ENCODE data around the gene CAMTA1.

CAMTA1 gene

DNA sequence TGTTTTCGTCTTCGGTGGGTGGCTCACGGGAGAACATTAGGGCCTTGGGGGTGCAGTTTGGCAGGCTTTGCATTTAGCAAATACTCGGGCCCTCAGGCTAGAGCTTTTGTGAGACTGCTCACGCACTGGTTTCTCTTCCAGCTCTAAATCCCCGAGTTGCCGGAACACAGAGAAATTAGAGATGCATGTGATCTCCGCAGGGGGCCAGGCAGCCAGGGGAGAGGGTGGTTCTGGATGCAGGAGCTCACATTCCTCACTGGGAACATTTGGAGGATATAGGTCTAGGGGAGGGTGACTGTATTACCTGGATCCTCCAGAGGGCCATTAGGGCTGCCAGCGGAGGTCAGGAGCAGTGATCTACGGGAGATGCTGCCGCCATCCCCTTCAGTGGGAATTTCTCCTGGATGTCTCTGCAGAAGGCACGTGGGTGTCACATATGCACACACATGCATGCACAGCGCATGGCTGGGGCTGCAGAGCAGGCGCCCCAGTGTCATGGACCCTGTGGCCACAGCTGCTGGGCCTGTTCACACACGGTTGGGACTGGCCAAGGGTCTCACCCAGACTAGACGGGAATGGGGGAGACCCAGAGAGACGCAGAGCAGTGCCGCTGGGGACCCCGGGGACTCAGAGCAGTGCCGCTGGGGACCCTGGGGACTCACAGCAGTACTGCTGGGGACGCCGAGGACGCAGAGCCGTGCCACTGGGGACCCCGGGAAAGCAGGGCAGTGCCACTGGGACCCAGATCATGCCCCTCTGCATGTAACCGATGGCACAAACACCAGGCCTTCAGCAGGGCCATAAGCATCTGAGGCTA is 258.7 kb downstream of the CAMTA1 start:
- TF ChIP-seq CTCF (IDR thresholded peaks at IDR 0.05; ENCODE audit: low read depth, low read length) = no peak

DNA sequence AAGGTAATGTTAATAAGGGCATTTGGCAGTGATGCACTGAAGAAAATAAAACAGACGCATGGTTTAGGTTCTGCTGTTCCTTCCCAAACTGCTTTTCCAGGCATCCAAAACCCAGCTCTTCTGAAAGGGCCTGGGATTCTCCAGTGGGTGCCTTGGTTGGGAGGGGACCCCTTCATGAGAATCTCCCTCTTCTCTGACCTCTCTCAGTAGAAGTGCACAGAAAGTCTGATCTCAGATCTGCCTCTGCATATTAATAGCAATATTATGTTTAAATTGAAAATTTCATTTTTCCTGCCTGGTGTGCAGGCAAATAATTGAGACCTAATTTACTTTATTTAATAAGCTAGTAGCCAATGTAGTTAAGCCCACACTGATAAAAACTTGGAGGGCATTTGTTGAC is 260.6 kb downstream of the CAMTA1 start:
- TF ChIP-seq CTCF (IDR thresholded peaks at IDR 0.05; ENCODE audit: low read depth, low read length) = no peak
- no peak overlapping the region for H3K4me3 ChIP-seq (ENCODE audit: low read depth, low read length)

More for the DNA sequence above, 258.7 kb downstream of the CAMTA1 start:
- H3K4me3 ChIP-seq (ENCODE audit: low read depth, low read length) = no peak overlapping the region

DNA sequence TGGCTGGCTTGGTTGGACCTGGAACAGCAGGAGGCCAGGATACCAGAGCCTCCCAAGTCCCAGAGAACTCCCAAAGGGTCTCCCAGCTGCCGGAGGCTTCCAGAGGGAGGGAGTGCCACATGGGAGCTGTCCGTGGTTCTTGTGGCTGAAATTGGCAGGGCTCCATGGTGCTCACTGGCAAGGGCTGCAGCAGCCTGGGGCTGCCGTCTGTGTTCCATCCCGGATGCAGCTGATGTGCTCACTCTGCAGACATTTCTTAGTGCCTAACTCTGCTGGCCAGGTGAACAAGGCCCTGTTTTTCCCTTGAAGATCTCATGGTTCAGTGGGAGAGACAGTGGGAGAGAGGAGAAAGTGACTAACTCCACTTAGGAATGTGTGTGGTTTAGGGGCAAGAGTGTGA is 261.1 kb downstream of the CAMTA1 start:
- no peak for TF ChIP-seq CTCF (IDR thresholded peaks at IDR 0.05; ENCODE audit: low read depth, low read length)
- no peak overlapping the region for H3K4me3 ChIP-seq (ENCODE audit: low read depth, low read length)

DNA sequence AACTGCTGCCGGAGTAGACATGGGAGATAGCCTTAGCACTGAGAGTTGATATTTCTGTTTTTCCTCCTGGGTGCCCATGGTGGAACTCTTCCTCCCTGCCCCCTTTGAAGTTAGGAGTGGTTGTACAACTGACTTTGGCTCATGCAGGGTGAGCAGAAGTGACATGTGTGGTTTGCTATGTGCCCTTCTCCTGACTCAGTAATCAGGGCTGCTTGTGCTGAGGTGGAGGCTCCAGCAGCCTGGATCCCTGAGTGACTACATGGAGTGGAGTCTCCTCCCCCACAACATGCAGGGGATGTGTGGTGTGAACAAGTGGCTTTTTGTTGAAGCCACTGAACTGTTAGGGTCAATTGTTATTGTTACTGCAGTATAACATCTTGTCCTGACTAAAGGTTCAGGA is 261.6 kb downstream of the CAMTA1 start:
- no peak for TF ChIP-seq CTCF (IDR thresholded peaks at IDR 0.05; ENCODE audit: low read depth, low read length)
- no peak overlapping the region for H3K4me3 ChIP-seq (ENCODE audit: low read depth, low read length)

DNA sequence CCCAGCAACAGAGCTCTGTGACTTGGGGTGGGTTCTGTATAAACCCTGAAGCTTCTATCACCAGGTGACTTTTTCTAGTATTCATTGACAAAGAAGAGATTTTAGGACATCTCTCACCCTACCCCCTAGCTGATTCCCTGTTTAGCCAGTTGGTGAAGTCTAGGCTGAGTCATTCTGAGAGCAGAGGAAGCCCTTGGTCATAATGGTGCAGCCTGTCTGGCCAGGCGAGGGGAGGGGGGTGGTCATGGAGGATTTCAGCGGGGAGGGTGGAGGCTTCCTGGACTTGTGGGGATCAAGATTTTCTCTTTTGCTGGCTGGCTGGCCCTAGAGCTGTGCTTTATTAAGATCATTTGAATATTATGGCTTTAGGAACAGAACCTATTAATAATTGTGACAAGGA is 262.6 kb downstream of the CAMTA1 start:
- TF ChIP-seq CTCF (IDR thresholded peaks at IDR 0.05; ENCODE audit: low read depth, low read length) = no peak
- H3K4me3 ChIP-seq (ENCODE audit: low read depth, low read length) = no peak overlapping the region

DNA sequence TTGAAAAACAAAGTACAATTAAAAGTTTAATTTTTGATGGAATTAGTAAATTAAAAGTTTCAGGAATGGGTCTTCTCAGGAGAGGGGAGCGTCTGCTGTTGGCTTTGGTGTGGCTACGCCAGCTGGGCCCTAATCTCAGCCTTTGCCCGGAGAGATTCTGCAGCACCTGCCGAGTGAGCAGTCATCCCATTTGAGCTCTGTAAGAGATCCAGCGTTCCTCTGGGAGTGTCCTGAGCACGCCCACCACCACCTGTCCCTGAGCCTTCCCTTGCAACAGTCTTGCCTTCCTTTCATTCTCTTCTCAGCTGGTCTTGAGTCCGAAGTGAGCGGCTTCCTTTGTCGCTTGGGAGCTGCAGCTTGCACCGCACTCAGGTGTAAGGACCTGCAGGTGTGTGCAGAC is 263.1 kb downstream of the CAMTA1 start:
- no peak overlapping the region for H3K4me3 ChIP-seq (ENCODE audit: low read depth, low read length)
- TF ChIP-seq CTCF (IDR thresholded peaks at IDR 0.05; ENCODE audit: low read depth, low read length) = no peak

DNA sequence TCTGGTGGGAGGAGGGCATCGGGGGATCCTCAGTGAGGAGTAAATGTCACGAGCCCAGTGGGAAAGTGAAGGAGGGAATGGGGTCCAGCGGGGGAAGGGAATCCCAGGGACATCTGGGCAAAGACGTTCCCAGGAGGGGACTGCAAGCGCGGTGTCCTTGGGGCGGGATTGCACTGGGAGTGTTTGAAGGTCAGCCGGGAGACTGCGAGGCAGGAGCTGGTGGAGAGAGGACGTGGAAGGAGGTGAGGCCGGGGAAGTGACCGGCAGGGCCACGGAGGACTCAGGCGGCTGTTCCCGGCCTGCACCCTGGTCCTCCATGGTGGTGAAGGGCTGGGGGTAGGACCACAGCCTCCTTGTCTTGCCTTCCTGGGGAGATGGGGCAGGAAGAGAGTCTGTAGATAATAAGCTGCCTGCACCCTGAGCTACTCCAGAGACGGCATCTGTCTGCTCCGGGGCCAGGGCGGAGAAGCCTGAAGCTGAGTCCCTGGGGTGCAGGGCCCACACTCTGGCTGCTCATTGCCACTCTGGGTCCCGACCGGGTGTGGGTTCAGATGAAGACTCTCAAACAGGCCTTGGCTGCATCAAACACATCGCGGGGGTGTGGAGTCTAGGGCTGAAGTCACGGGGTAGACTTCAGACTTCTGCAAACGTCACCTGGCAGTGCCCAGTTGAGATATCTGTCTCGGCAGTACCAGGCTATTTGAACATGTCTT is 264.8 kb downstream of the CAMTA1 start:
- no peak for TF ChIP-seq CTCF (IDR thresholded peaks at IDR 0.05; ENCODE audit: low read depth, low read length)

More for the DNA sequence above, 264.8 kb downstream of the CAMTA1 start:
- no peak overlapping the region for H3K4me3 ChIP-seq (ENCODE audit: low read depth, low read length)

All from WI38 (cell line).